Endothelial cell of umbilical vein (primary cell): ENCODE measurements around the gene MAP4K3.

Source experiments
- EZH2 ChIP-seq: IDR thresholded peaks from 2 replicates; pipeline ENCODE4 v1.6.1; 2012; ENCODE audit warnings: borderline replicate concordance, low read depth, mild to moderate bottlenecking, moderate library complexity, low read length, inconsistent platforms; ENCODE audit not compliant: severe bottlenecking
- FOS ChIP-seq: IDR thresholded peaks from 2 replicates; pipeline ENCODE4 v1.6.1; 2011; ENCODE audit warnings: mild to moderate bottlenecking, low read length, moderate library complexity, borderline replicate concordance; ENCODE audit not compliant: insufficient read depth
- JUN ChIP-seq: IDR thresholded peaks from 2 replicates; pipeline ENCODE4 v1.6.1; 2011; ENCODE audit warnings: borderline replicate concordance, low read depth; ENCODE audit not compliant: insufficient read length, insufficient read depth
- MYC ChIP-seq: IDR thresholded peaks from one replicate; pipeline ENCODE4 v1.6.1; 2011; ENCODE audit warnings: mild to moderate bottlenecking, low read depth, low read length
- POLR2A ChIP-seq: IDR thresholded peaks from 2 replicates; pipeline ENCODE4 v1.6.1; 2012; ENCODE audit warnings: low read depth, mild to moderate bottlenecking, control low read depth, low read length
- POLR2AphosphoS5 ChIP-seq: IDR thresholded peaks from 2 replicates; pipeline ENCODE4 v1.6.1; 2012; ENCODE audit warnings: low read depth, mild to moderate bottlenecking, control low read depth, low read length, moderate library complexity; ENCODE audit not compliant: insufficient read depth
- TF ChIP-seq, protein P1 (sequence below), 2 donors: IDR thresholded peaks; 1 replicate in 1 of 2; 2 replicates in 1 of 2; pipeline ENCODE4 v1.5.1; 2011; ENCODE audit warnings: low read length in 2 of 2, mild to moderate bottlenecking in 2 of 2, moderate library complexity in 2 of 2, control low read depth in 1 of 2, inconsistent platforms in 1 of 2, low read depth in 1 of 2; ENCODE audit not compliant: insufficient read depth in 1 of 2; ENCODE audit errors: extremely low read depth in 1 of 2
- TF ChIP-seq, protein P2 (sequence below): IDR thresholded peaks from 2 replicates; pipeline ENCODE4 v1.6.1; 2011; ENCODE audit not compliant: insufficient read depth, insufficient read length

DNA sequence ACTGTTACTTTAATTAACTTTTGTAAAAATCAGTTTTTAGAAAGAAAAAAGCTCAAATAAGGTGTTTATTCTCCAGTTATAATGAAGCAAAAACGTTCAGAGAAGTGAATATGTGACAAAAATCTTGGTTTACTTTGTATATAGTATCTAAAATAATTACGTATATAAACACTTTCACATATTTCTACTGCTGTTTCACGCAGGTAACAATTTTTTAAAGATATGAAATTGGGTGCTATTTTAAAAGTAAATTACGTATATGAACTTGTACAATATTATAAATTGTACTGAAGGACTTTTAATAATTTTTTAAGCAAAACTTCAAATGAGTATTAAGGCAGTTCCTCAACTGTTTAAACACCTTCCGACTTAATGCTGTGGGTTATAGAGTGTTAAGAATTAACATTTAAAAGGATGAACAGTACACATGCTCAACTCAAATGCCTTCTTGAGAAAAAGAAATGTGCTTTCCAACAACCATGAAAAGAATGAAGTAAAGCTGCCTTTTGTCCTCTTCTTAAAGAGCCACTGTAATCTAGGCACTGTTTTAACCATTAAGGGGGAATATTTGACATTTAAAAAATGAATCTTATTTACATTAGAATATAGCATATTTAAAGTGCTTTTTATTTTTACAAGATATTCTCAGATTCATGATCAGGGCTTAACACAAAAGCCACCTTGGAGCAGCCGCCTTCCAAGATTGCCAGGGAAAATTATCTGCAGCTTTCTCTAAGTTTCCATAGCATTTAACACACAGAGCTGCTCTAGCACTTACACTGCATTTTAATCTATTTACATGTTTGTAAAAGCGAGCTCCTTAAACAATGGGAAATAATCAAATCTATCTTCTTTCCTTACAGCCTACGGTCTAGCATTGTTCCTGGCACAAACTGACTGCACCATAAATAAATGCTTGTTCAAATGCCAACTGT is 136.8 kb downstream of the MAP4K3 start:
- TF ChIP-seq, protein P1, sequence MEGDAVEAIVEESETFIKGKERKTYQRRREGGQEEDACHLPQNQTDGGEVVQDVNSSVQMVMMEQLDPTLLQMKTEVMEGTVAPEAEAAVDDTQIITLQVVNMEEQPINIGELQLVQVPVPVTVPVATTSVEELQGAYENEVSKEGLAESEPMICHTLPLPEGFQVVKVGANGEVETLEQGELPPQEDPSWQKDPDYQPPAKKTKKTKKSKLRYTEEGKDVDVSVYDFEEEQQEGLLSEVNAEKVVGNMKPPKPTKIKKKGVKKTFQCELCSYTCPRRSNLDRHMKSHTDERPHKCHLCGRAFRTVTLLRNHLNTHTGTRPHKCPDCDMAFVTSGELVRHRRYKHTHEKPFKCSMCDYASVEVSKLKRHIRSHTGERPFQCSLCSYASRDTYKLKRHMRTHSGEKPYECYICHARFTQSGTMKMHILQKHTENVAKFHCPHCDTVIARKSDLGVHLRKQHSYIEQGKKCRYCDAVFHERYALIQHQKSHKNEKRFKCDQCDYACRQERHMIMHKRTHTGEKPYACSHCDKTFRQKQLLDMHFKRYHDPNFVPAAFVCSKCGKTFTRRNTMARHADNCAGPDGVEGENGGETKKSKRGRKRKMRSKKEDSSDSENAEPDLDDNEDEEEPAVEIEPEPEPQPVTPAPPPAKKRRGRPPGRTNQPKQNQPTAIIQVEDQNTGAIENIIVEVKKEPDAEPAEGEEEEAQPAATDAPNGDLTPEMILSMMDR (IDR thresholded peaks at IDR 0.05; ENCODE audit: extremely low read depth in 1 of 2, insufficient read depth in 1 of 2, low read depth in 1 of 2, low read length in 2 of 2): no peak
- TF ChIP-seq POLR2AphosphoS5 (no peak), POLR2A (no peak), EZH2 (no peak), JUN (no peak), MYC (no peak), FOS (no peak)
- TF ChIP-seq, protein P2, sequence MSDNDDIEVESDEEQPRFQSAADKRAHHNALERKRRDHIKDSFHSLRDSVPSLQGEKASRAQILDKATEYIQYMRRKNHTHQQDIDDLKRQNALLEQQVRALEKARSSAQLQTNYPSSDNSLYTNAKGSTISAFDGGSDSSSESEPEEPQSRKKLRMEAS: no peak
